ENCODE measurements around the gene MTCL1. TPM values are rescaled to one million over a fixed set of nuclear protein-coding genes. Genes with fewer than 3 reads are reported as not detected.

Gene MTCL1
- polyA plus RNA-seq, 3 donors: not detected

- no peak for DNase-seq
- H3K27me3 Mint-ChIP-seq (ENCODE audit: low read depth in 3 of 3): peaks cover 0 to under 1% (median 0%) of the 10 kb centered on the region in 3 donors
- H3K79me2 ChIP-seq (ENCODE audit: insufficient read depth, low read length): no peaks in the 10 kb centered on the region
- no peaks in the 10 kb centered on the region for H3K9me3 ChIP-seq (replicated peaks in 1 of 2; ENCODE audit: control insufficient read depth in 1 of 2, insufficient read depth in 1 of 2, low read length in 2 of 2)
- H3K4me1 Mint-ChIP-seq: no peaks in the 10 kb centered on the region
- no peak overlapping the region for H2AFZ ChIP-seq (ENCODE audit: insufficient read depth, low read depth, low read length, poor library complexity, severe bottlenecking)
- H3K4me3 Mint-ChIP-seq: no peak overlapping the region
- H3K27me3 ChIP-seq (ENCODE audit: control insufficient read depth in 2 of 2, insufficient read depth in 2 of 2, low read length in 2 of 2): no peaks in the 10 kb centered on the region
- 89% methylated on average over 4 of the region's 4 CpGs for WGBS (ENCODE audit: insufficient coverage)
- H3K36me3 Mint-ChIP-seq: no peaks in the 10 kb centered on the region
- no peak overlapping the region for H3K4me2 ChIP-seq (replicated peaks; ENCODE audit: extremely low read depth, low read length, poor library complexity, severe bottlenecking)
- peak overlapping the region in 1 of 7 donors; percentile 65 for H3K27ac Mint-ChIP-seq
- no peak overlapping the region for H3K9ac ChIP-seq (ENCODE audit: insufficient read depth, low read length, poor library complexity, severe bottlenecking)
- intact Hi-C loops (cut with micrococcal nuclease): no loop called here
- H3K27ac ChIP-seq (ENCODE audit: low read depth in 1 of 2, low read length in 2 of 2): no peak overlapping the region
- no peaks in the 10 kb centered on the region for H3K4me1 ChIP-seq (ENCODE audit: control insufficient read depth in 1 of 2, insufficient read depth in 2 of 2, low read length in 2 of 2)
- H3K4me3 ChIP-seq (replicated peaks in 1 of 3; ENCODE audit: low read depth in 2 of 3, low read length in 3 of 3): no peak overlapping the region
- TF ChIP-seq CTCF (IDR thresholded peaks at IDR 0.05): no peak
- H4K20me1 ChIP-seq (ENCODE audit: insufficient read depth, low read length): no peaks in the 10 kb centered on the region
- no peaks in the 10 kb centered on the region for H3K36me3 ChIP-seq (replicated peaks in 1 of 2; ENCODE audit: control insufficient read depth in 1 of 2, insufficient read depth in 2 of 2, low read length in 2 of 2)
- H3K9me3 Mint-ChIP-seq: peaks cover 0 to 3% (median 0%) of the 10 kb centered on the region in 7 donors
Observed at GRCh38 chr18:8681196-8681595, 24.2 kb upstream of the MTCL1 start.

- Histone ChIP-seq H3K4me2 (replicated peaks; ENCODE audit: extremely low read depth, low read length, poor library complexity, severe bottlenecking) (no peak overlapping the region), H2AFZ (ENCODE audit: insufficient read depth, low read depth, low read length, poor library complexity, severe bottlenecking) (no peak overlapping the region), H3K36me3 (replicated peaks in 1 of 2; ENCODE audit: control insufficient read depth in 1 of 2, insufficient read depth in 2 of 2, low read length in 2 of 2) (no peaks in the 10 kb centered on the region), H3K27ac (ENCODE audit: low read depth in 1 of 2, low read length in 2 of 2) (no peak overlapping the region), H3K9me3 (replicated peaks in 1 of 2; ENCODE audit: control insufficient read depth in 1 of 2, insufficient read depth in 1 of 2, low read length in 2 of 2) (no peaks in the 10 kb centered on the region), H3K79me2 (ENCODE audit: insufficient read depth, low read length) (no peaks in the 10 kb centered on the region), H3K4me1 (ENCODE audit: control insufficient read depth in 1 of 2, insufficient read depth in 2 of 2, low read length in 2 of 2) (no peaks in the 10 kb centered on the region), H3K9ac (ENCODE audit: insufficient read depth, low read length, poor library complexity, severe bottlenecking) (no peak overlapping the region), H4K20me1 (ENCODE audit: insufficient read depth, low read length) (no peaks in the 10 kb centered on the region), H3K4me3 (replicated peaks in 1 of 3; ENCODE audit: low read depth in 2 of 3, low read length in 3 of 3) (no peak overlapping the region), H3K27me3 (ENCODE audit: control insufficient read depth in 2 of 2, insufficient read depth in 2 of 2, low read length in 2 of 2) (no peaks in the 10 kb centered on the region)
- Mint-ChIP-seq H3K36me3 (no peaks in the 10 kb centered on the region), H3K27me3 (ENCODE audit: low read depth in 3 of 3) (peaks cover 0 to 2% (median 0%) of the 10 kb centered on the region in 3 donors), H3K4me3 (no peak overlapping the region), H3K9me3 (no peaks in the 10 kb centered on the region), H3K27ac (no peak overlapping the region), H3K4me1 (no peaks in the 10 kb centered on the region)
- 50% methylated on average over 2 of the region's 7 CpGs for WGBS (ENCODE audit: insufficient coverage)
- no peak for DNase-seq
- intact Hi-C loops (cut with micrococcal nuclease): no loop called here
- no peak for TF ChIP-seq CTCF (IDR thresholded peaks at IDR 0.05)
Observed at GRCh38 chr18:8684577-8684976, 20.8 kb upstream of the MTCL1 start.
